ENCODE data around the gene RLN3.
A peak's percentile ranks its signal among the peaks of the same experiment; 100 is the strongest.

RLN3 gene

GRCh38 chr19:14063105-14063504 is 35.2 kb downstream of the RLN3 start:
- no peak for TF ChIP-seq CTCF (IDR thresholded peaks at IDR 0.05; ENCODE audit: extremely low read depth, missing control alignments)
- DNase-seq (ENCODE audit: low spot score), result no peak

- TF ChIP-seq CTCF (IDR thresholded peaks at IDR 0.05; ENCODE audit: extremely low read depth, missing control alignments), result no peak
- DNase-seq (ENCODE audit: low spot score), result no peak
These were observed 38.2 kb downstream of the RLN3 start for GRCh38 chr19:14066134-14066533.

GRCh38 chr19:14070268-14071050 is 42.5 kb downstream of the RLN3 start:
- no peak for TF ChIP-seq CTCF (IDR thresholded peaks at IDR 0.05; ENCODE audit: extremely low read depth, missing control alignments)
- no peak for DNase-seq (ENCODE audit: low spot score)

- TF ChIP-seq CTCF (IDR thresholded peaks at IDR 0.05; ENCODE audit: extremely low read depth, missing control alignments), result no peak
- DNase-seq (ENCODE audit: low spot score), result peak; percentile 77
These were observed 44.8 kb downstream of the RLN3 start, which contains the start of gene MISP3 for GRCh38 chr19:14072535-14073260. MISP3 (plus strand) TSS chr19:14072786; CDS start chr19:14073310, 524 bp downstream.

- DNase-seq (ENCODE audit: low spot score), result peak; percentile 92
- TF ChIP-seq CTCF (IDR thresholded peaks at IDR 0.05; ENCODE audit: extremely low read depth, missing control alignments), result peak; percentile 83
These were observed 45.4 kb downstream of the RLN3 start for GRCh38 chr19:14073261-14073924.

GRCh38 chr19:14073925-14074838 is 46.2 kb downstream of the RLN3 start:
- TF ChIP-seq CTCF (IDR thresholded peaks at IDR 0.05; ENCODE audit: extremely low read depth, missing control alignments), result no peak
- DNase-seq (ENCODE audit: low spot score), result peak; percentile 34

All from GM20000 (cell line).